ENCODE measurements around the gene TGFBR3L. TPM values are rescaled to one million over a fixed set of nuclear protein-coding genes. Genes with fewer than 3 reads are reported as not detected.

The TGFBR3L gene
- polyA plus RNA-seq, 1 donor: 0.42 TPM

DNA sequence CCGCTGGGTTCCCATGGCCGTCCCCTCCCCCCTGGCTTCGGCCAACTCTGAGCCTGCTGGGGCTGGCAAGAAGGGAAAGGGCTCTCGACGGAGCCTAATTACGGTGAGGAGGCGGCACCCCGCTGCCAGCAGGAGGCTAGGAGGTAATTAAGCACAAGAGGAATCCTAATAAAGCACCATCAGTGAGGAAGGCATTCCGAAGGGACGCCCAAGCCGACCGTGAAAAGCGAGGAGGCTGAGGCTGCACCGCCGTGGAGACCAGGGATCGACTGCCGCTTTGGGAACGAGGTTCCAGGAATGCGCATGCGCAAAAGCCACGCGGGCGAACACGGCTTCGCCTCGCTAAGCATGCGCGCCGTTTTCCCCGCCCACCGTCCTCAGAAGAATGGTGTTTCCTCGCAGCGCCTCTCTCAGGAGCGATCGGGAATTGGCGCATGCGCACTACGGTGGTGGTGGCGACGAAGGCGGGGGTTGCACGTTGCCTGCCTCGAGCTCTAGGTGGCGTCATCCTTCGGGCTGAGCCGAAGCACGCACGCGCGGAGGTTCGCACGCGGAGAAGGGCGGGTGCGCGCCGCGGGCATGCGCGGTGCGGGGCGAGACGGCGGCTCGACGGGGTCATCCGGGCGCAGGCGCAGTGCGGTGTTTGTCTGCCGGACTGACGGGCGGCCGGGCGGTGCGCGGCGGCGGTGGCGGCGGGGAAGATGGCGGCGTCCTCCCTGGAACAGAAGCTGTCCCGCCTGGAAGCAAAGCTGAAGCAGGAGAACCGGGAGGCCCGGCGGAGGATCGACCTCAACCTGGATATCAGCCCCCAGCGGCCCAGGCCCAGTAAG is 11.2 kb upstream of the TGFBR3L start, which contains the start of gene MAP2K7:
Gene MAP2K7, plus strand, starts transcription at position 634 of the 830 bp plus-strand sequence. Its CDS starts 68 bp downstream, at position 702.
- peak; percentile 99 for DNase-seq

DNA sequence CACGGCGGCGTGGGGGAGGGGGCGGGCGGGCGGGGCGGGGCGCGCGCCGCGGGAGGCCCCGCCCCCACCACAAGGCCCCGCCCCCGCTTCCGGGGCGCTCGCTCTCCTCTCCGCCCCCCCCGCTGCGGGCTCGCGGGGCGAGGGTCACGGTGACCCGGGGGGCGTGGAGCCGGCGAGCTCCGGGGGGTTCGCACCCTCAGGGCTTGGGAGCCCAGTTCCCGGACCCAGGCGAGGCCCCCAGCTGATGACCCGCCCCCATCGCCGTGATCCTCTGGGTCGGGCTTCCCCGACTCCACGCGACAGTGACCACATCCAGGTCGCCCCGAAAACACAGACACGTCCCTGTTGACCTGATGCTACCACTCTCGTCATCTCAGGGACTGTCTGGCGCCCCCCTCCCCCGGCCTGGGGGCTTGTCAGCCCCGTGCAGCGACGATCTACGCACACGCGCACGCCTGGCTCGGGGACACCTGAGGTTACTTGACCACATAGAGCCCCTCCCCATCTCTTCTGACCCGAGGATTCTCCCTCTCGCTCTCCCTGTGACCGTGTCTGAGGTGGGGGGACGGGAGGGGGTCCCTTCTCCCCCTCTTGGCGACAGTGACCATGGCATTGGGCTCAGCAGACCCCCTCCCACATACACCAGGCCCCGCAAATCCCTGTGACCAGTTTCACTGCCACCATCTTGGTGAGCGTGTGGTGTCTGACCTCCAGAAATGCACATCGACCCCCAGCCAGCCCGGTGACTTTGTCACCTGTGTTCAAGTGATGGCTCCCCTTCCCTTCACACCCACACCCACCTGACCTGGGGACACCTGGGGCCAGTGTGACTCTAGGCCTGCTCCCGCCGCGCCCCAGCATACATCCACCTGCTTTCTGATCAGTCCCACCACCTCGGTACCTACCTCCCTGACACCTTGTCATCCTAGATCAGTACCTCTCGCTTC is 10.3 kb upstream of the TGFBR3L start:
- DNase-seq: no peak

DNA sequence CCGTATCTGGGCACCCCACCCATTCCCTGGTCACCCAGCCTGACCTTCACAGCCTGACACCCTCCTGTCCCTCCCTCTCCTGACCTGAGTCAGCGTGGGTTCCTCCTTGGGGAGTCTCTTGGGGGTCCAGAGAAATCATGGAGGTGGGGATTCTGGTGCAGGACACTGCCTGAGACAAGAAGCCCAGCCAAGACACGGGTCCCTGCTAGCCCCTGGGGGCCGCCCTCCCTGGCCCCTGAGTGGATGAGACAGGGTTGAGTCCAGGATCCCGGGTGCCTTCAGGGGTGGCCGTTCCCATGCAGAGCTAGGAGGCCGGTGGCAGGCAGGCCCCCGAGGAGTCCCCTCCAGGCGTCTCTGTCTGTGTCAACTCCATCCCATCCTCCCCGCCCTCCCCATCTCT is 9.4 kb upstream of the TGFBR3L start:
- no peak for DNase-seq

DNA sequence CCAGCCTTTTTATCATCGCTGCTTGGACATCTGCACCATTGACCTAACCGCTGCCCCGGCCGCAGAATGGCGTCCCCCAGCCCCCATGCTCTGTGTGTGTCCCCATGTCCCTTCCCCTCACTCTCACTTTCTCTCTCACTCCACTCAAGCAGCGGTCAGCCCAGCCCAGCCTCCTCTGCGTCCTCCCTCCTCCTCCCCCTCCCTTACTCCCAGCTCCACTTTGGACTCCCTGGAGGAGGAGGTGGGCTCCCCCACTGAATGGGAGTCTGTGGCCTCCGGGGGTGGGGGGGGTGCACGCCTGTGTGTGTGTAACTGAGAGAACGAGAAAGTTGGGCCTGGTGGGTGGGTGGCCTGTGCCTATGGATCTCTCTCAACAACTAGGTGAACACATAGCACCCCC is 8.8 kb upstream of the TGFBR3L start:
- no peak for DNase-seq

DNA sequence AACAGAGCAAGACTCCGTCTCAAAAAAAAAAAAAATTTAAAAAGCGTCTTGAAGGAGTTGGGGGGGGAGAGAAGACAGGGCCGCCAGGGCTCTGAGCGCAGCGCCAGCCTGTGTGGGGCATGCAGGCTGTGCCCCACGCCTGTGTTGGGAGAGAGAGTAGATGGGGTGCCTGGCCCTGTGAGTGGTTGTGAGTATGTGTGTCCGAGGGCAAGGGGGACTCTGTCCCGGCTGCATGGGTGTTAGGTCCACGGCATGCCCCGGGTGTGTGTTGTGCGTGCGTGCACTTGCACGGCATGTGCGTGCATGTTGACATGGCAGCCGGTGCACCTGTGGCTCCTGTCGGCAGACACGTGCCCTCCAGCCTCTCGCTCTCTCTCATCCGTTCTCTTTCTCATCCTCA is 7.5 kb upstream of the TGFBR3L start:
- no peak for DNase-seq

DNA sequence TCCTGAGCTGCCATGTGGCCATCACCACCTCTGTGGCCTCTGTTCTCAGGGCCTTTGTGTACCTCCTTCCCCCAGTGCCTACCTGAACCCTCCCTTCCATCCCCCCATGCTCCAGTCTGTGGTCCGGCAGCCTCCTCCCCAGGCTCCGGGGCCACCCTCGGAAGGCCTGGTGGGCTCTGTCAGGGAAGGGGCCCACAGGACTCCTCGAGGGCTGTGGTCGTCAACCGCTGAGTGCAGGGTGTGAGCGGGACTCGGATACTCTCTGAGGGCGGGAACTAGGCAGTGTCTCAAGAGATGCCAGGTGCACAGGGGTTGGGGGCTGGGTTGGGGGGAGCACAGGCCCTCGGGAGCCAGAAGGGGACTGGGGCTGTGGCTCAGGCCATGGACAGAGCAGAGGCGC is 7.1 kb upstream of the TGFBR3L start:
- no peak for DNase-seq

DNA sequence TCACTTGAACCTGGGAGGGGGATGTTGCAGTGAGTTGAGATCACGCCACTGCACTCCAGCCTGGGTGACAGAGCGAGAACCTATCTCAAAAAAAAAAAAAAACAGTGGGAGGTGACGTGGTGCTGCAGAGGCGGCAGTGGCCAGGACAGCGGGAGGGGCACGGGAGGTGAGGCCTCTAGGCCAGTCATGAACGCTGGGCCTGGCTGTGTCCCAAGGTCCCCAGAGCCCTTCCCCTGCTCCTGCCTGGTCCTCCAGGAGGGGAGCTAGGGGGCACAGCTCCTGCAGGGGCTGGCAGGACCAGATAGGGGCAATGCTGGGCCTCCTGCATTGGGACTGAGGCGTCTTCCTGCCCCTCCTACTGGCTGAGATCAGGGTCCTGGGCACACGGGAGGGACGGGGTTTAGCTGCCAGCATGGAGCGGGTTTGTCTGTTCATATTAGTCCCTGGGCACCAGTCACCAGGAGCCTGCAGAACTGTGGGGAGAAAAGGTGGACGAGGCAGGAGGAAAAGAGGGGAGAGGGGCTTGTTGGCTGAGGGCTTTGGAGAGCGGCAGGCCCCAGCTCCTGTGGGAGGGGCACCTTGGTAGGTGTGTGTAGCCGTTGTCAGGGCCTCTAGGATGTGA is 6.4 kb upstream of the TGFBR3L start:
- no peak for DNase-seq

DNA sequence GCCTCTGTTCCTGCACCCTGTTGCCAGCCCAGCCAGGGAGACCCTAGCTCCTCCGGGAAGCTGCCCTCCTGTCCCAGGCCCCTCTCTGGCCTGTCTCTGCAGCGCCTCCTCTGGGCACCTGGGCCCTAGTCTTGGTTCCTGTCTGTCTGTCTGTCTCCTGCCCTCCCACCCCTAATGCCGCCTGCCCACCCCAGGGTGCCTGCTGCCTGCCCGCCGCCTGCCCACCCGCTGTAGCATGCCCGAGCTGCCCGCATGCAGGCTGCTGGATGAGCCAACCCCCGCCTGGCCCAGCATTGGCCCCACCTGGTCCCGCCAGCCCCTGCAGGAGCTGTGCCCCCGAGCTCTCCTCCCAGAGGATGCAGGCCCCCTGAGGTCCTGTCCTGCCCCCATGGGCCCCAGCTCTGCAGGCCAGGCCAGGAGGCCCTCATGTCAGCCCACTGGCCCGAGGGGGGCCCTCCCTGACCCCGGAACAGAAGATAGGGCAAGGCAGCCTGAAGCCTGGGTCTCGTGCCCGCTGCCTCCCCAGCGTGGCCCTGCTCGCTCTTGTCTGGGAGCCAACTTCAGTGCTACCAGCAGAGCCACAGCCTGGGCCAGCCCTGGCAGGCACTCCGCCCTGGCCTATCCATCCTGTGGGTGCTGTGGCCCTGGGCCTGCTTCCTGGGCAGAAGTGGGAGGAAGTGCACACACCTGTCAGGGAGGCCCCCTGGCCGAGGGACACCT is 5.7 kb upstream of the TGFBR3L start:
- no peak for DNase-seq

DNA sequence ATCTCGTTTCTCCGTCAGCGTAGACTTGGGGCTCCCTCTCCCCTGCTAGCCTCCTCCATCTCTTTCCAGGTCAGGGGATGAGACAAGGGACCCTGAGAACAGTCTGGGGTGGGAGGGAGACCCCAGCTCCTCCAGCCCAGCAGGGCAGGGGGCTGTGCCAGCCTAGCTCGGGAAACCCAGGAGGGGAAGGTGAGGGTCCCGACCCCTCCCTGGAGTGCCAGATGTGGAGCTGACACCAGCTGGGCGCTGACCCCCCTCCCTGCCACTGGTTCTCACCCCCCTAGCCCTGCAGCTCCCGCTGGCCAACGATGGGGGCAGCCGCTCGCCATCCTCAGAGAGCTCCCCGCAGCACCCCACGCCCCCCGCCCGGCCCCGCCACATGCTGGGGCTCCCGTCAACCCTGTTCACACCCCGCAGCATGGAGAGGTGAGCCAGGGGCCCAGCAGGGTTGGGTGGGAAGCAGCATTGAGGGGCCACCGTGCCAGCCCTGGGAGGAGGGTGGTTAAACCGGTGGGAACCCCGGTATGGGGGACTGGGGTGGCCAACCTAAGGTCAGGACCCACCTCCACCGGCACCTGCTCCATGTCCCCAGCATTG is 5.1 kb upstream of the TGFBR3L start:
- DNase-seq: no peak

DNA sequence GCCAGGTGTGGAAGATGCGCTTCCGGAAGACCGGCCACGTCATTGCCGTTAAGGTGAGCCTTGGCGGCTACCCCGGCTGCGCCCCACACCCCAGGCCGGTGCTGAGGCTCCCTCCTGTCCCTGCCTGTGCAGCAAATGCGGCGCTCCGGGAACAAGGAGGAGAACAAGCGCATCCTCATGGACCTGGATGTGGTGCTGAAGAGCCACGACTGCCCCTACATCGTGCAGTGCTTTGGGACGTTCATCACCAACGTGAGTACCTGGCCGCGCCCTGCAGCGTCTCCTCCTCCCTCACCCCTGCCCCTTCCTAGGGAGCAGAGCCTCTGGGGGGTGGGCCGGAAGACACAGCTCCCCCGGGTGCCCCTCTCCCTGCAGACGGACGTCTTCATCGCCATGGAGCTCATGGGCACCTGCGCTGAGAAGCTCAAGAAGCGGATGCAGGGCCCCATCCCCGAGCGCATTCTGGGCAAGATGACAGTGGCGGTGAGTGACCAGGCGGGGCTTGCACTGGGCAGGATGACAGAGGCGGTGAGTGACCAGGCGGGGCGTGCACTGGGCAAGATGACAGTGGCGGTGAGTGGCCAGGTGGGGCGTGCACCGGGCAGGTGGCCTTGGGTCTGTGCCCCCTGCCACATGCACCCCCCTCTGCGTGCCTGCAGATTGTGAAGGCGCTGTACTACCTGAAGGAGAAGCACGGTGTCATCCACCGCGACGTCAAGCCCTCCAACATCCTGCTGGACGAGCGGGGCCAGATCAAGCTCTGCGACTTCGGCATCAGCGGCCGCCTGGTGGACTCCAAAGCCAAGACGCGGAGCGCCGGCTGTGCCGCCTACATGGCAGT is 4.1 kb upstream of the TGFBR3L start:
- DNase-seq: no peak

DNA sequence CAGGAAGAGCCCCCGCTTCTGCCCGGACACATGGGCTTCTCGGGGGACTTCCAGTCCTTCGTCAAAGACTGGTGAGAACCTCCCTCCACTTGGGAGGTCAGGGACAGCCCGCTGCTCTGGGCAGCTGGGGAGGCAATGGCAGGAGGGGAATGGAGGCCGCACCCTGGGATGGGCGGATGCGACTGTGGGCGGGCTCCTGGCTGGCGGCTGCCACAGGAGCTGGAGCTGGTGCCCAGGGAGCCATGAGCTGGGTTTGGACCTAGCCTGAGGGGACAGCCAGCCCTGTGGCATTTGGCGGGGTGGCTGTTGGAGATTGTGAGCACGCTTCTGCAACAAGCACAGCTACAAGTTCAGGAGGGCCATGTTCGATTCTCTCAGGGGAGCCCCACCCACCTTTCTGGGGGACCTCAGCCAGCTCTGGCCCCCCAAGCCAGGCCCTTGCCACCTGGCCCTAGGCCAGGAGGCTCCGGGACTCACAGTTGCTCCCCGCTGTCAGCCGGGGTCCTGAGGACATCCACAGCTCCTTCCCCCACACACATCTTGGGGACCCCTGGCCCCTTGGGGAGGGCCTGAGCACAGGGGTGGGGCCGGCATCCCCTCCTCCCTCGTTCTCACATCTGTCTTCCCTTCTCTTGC is 3.0 kb upstream of the TGFBR3L start:
- no peak for DNase-seq

DNA sequence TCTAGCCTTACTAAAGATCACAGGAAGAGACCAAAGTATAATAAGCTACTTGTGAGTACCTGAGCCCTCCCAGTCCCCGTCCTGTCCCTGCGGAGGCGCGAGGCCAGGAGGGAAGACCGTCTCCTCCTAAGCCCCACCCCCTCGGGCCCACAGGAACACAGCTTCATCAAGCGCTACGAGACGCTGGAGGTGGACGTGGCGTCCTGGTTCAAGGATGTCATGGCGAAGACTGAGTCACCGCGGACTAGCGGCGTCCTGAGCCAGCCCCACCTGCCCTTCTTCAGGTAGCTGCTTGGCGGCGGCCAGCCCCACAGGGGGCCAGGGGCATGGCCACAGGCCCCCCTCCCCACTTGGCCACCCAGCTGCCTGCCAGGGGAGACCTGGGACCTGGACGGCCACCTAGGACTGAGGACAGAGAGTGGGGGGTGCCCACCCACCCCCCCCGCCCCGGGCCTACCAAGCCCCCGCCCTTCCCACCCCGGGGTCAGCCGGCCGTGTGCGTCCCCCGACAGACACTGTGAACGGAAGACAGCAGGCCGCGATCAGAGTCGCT is 2.4 kb upstream of the TGFBR3L start:
- DNase-seq: no peak

DNA sequence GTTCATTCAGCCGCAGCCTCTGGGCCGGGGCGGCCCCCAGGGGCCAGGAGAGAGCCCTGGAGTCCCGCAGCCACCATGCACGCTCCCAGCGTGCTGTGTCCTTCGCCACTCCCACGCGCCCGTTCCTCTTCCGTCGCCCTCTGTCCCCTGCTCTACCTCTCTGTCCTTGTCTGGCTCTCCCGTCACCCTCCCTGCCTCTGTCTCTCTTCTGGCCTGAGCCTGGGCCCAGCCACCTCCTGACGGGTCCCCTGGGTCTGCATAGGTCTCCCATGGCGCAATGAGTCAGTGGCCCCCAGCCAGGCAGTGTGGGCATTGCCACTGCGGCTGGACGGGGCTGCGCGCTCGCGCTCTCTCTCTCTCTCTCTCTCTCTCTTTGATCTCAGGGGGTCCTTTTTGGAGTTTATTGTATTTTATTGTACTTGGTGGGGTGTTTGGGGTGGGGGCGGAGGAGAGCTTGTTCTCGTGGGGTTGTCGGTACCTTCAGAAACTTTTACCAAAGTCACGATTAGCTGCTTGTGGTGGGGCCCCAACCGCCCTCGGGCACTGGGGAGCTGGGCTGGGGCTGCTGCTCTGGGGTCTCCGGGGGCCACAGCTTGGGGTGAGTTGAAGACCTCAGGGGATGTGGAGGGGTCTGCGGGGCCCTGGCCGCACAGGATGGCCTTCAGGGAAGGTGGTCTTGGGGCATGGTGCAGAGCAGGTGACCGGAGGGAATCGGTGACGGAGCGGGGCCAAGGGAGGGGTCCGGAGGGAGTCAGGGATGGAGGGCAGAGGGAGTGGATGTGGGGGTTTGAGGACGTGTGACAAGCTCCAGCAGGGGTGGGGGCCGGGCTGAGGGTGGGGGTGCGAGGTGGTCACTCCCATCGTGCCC is 1.7 kb upstream of the TGFBR3L start:
- DNase-seq: no peak

DNA sequence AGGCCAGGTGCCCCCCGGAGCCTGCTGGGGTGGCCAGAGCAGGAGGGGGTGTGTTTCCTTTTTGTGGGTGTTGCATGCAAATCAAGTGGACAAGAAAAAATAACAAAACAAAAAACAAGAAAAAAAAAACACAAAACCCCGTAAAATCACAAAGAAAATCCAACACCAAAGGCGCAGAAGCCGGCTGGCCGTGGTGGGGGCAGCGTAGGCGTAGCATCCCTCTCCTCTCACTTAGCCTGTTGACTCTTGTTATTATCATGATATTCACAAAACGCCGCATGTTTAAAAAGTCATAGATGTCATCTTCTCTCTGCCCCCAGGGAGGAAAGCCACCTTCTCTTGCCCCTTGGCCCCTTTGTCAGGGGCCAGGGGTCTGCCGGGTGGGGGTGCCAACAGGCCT is 978 bp upstream of the TGFBR3L start:
- no peak for DNase-seq

DNA sequence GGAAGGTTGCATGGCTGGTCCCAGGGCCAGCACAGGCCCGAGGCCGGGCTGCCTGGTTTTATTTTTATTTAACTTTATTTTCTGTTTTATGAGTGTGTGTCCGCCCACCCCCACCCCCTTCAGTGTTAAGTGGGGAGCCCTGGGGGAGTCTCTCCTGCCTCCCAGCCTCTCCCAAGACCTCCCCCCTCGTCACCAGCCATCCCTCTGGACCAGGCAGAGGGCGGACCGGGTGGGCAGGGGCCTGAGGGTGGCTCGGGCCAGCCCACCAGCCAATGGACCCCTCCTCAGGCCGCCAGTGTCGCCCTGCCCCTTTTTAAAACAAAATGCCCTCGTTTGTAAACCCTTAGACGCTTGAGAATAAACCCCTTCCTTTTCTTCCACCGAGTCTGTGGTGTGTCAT is 531 bp upstream of the TGFBR3L start:
- no peak for DNase-seq

DNA sequence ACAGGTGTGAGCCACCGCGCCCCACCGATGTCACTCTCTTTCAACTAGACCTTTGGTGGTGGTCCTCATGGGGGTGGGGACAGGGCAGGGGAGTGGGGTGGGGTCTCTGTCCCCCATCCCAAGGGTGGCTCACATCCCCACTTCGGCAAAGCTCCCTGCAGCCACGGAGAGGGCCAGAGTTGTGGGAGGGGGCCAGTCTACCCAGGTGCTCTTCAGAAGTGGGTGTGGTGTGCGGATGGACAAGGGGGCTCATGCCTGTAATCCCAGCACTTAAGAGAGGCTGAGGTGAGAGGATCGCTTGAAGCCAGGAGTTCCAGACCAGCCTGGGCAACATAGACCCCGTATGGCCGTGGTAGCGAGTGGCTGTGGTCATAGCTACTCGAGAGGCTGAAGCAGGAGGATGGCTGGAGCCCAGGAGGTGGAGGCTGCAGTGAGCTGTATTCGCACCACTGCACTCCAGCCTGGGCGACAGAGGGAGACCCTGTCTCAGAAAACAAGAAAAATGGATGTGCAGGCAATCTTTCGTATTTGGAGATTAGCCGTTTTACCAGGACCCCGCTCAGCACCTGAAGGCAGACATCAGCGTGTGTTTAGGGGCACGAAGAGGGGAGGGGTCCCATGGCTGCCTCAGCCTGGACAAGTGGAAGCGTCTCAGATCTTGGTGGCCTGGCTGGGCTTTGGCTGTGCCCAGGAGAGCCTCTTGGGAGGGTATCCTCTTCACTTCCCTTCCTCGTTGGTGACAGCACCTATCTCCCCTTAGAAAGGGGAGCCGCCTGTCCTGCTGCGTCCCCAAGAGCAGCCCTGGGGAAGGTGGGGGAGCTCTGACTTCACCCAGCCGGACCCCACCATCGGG is 846 bp downstream of the TGFBR3L start:
- no peak for DNase-seq

DNA sequence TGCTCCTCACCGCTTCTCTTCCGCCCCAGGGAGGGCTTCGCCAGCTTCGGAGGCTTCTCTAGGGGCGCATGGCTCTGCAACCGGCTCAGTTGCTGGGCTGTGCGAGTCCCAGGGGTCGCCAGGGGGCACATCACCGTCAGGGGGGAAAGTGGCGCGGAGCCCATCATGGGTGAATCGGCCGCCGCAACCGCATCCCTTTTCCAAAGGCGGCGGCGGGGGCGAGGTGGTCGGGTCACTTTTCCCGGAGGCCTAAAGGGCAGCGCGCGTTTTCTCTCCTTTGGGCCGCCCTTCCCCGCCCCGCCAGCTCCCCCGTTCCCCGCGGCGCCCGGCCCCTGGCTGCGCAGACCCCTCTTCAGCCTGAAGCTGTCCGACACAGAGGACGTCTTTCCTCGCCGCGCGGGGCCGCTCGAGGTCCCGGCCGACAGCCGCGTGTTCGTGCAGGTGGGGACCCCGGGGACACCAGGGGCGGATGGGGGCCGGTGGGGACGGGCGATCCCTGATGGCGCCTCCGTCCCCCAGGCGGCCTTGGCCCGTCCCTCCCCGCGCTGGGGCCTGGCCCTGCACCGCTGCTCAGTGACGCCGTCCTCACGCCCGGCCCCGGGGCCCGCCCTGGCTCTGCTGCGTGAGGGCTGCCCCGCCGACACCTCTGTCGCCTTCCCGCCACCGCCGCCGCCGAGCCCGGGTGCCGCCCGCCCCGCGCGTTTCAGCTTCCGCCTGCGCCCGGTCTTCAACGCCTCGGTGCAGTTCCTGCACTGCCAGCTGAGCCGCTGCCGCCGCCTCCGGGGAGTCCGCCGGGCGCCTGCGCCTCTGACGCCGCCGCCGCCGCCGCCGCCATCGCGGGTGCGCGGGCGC is 1.7 kb downstream of the TGFBR3L start:
- DNase-seq: no peak

Measured in left kidney (tissue), 2 donors.